ENCODE results near the gene BCAP31.

DNA sequence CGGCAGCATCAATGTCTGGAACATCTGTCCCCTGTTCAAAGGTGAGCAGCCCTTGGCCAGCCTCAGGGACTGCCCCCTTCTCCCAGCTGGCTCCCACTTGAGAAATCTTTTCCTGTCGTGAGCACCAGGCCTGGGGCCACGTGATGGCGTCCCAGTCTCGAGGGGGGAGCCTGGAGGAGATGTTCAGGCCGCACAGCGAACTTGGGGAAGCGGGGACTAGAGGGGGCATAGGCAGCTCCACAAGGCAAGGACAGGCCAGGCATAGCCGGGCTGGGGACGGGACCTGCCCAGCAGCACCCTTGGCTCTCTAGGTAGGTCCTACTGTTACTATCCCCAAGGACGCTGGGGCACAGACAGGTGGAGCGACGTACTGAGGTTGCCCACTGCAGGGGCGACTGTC is 33.7 kb downstream of the BCAP31 start:
- TF ChIP-seq GABPA (IDR thresholded peaks at IDR 0.05; ENCODE audit: low read depth) (no peak), POLR2AphosphoS5 (IDR thresholded peaks at IDR 0.05; ENCODE audit: low read depth) (no peak)
- TF ChIP-seq, protein P1, sequence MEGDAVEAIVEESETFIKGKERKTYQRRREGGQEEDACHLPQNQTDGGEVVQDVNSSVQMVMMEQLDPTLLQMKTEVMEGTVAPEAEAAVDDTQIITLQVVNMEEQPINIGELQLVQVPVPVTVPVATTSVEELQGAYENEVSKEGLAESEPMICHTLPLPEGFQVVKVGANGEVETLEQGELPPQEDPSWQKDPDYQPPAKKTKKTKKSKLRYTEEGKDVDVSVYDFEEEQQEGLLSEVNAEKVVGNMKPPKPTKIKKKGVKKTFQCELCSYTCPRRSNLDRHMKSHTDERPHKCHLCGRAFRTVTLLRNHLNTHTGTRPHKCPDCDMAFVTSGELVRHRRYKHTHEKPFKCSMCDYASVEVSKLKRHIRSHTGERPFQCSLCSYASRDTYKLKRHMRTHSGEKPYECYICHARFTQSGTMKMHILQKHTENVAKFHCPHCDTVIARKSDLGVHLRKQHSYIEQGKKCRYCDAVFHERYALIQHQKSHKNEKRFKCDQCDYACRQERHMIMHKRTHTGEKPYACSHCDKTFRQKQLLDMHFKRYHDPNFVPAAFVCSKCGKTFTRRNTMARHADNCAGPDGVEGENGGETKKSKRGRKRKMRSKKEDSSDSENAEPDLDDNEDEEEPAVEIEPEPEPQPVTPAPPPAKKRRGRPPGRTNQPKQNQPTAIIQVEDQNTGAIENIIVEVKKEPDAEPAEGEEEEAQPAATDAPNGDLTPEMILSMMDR (IDR thresholded peaks at IDR 0.05; ENCODE audit: insufficient read depth, low read length): no peak

Data from HL-60 (cell line).